ENCODE results near the gene APLP1.
A peak's percentile ranks its signal among the peaks of the same experiment; 100 is the strongest.

APLP1 gene

DNA sequence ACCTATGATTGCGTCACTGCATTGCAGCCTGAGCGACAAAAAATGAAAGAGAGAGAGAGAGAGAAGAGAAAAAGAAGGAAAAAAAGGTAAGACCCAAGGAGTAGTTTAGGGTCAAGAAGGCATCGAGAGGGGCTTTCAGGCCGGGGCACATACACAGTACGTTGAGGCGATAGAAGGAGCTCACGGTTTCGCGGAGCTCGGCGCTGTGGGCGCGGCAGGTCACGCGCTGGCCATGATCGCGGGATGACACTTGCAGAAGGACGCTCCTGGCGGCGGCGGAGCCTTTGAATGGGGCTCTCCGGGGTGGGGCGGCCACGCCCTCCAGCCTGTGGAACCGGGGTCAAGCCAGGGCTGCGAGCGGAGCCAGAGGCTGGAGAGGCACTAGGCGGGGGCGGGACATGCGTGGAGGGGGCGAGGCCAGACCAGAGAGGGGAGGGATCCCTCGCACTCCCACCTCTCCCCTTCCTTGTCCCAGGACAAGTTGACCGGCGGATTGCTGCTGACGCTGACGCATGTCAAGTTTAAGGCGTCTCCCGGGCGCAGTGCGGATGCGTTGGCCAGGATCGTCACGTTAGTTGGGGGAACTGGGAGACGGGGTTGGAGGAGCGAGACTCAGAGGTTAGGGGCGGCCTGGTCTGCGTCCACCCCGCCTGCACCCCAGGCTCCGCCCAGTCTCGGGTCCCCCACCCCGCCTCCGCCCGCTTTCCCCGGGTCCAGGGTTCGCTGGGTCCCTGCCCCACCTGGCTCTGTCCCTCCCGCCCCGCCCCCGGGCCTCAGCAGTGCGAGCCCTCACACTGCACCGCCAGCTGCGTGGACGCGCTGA is 22.9 kb upstream of the APLP1 start:
- H3K9me3 ChIP-seq (ENCODE audit: insufficient read depth, low read depth, low read length) = peaks cover 16% of the 10 kb centered on the region
- H3K18ac ChIP-seq (ENCODE audit: low read length) = no peak overlapping the region
- DNase-seq = peak in 1 of 2 donors; percentile 9
- H3K9ac ChIP-seq (ENCODE audit: low read length) = no peak overlapping the region
- no peak overlapping the region for H4K12ac ChIP-seq (ENCODE audit: low read depth, low read length)
- no peak overlapping the region for H3K4ac ChIP-seq (ENCODE audit: low read depth, low read length)
- no peak overlapping the region for H2BK120ac ChIP-seq (ENCODE audit: insufficient read depth, low read length, poor library complexity)
- peaks cover 3 to 7% of the 10 kb centered on the region in 2 experiments for H3K4me1 ChIP-seq (ENCODE audit: control insufficient read depth in 1 of 2, insufficient read depth in 2 of 2, low read length in 2 of 2)
- H3K4me2 ChIP-seq (ENCODE audit: low read length) = peak overlapping the region; percentile 20
- WGBS (ENCODE audit: extremely low coverage, insufficient coverage, insufficient read length) = no CpG with 5 or more reads among the region's 63 CpGs
- no peaks in the 10 kb centered on the region for H3K36me3 ChIP-seq (ENCODE audit: control insufficient read depth in 1 of 2, insufficient read depth in 2 of 2, low read length in 2 of 2)
- no peak overlapping the region for H4K8ac ChIP-seq (ENCODE audit: low read depth, low read length)
- H2BK12ac ChIP-seq (ENCODE audit: low read length) = no peak overlapping the region
- H3K23ac ChIP-seq (ENCODE audit: low read length) = no peak overlapping the region
- H3K27me3 ChIP-seq (ENCODE audit: insufficient read depth, low read length) = peaks cover 33% of the 10 kb centered on the region
- H2AFZ ChIP-seq (ENCODE audit: insufficient read depth, low read length, poor library complexity) = no peak overlapping the region
- H3K14ac ChIP-seq (ENCODE audit: low read length) = no peak overlapping the region
- H4K91ac ChIP-seq (ENCODE audit: low read depth, low read length) = no peak overlapping the region
- no peak overlapping the region for H2BK5ac ChIP-seq (ENCODE audit: low read depth, low read length, poor library complexity)
- no peak overlapping the region for H2AK5ac ChIP-seq (ENCODE audit: low read length)
- H3K79me1 ChIP-seq (ENCODE audit: low read length) = no peaks in the 10 kb centered on the region
- H3K27ac ChIP-seq (ENCODE audit: low read depth, low read length) = no peak overlapping the region
- peak overlapping the region; percentile 36 for H3K4me3 ChIP-seq (ENCODE audit: low read depth, low read length)
- H3K79me2 ChIP-seq (ENCODE audit: control insufficient read depth, insufficient read depth, low read length, poor library complexity) = no peaks in the 10 kb centered on the region

DNA sequence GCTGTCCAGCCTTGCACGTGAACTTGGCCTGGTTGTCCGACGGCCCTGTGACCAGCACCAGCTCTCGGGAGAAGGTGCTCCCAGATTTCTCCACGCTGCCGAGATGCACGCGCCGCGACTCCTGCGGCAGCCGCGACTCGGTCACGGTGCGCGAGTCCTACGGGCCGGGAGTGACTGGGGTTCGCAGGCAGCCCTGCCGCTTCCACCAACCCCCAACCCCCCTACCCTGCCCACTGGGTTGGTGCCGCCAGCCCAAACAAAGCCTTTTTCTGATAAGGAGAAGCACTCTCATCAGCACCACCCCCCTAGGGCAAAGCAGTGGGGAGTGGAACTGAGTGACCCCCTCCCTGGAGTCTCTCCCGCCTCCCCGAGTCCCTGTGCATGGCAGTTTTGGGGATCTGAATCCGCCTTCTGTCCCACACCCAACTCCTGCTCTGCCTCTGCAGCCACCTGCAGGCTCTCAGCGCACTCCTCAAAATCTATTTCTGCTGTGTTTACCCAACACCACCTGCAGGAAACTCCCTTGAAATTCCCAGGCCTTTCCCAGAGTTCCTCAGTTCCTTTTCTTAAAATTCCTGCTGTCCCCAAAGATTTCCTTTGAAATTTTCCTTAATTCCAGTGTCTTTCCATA is 22.2 kb upstream of the APLP1 start:
- Histone ChIP-seq H2BK5ac (ENCODE audit: low read depth, low read length, poor library complexity) (no peak overlapping the region), H3K79me1 (ENCODE audit: low read length) (no peaks in the 10 kb centered on the region), H3K27me3 (ENCODE audit: insufficient read depth, low read length) (peaks cover 33% of the 10 kb centered on the region), H3K9ac (ENCODE audit: low read length) (no peak overlapping the region), H3K23ac (ENCODE audit: low read length) (no peak overlapping the region), H2AK5ac (ENCODE audit: low read length) (no peak overlapping the region), H3K4me3 (ENCODE audit: low read depth, low read length) (peak overlapping the region; percentile 36), H3K4me1 (ENCODE audit: control insufficient read depth in 1 of 2, insufficient read depth in 2 of 2, low read length in 2 of 2) (peaks cover 3 to 7% of the 10 kb centered on the region in 2 experiments), H4K91ac (ENCODE audit: low read depth, low read length) (no peak overlapping the region), H2BK12ac (ENCODE audit: low read length) (no peak overlapping the region), H3K4me2 (ENCODE audit: low read length) (no peak overlapping the region), H2BK120ac (ENCODE audit: insufficient read depth, low read length, poor library complexity) (no peak overlapping the region), H3K36me3 (ENCODE audit: control insufficient read depth in 1 of 2, insufficient read depth in 2 of 2, low read length in 2 of 2) (no peaks in the 10 kb centered on the region), H4K12ac (ENCODE audit: low read depth, low read length) (no peak overlapping the region), H4K8ac (ENCODE audit: low read depth, low read length) (no peak overlapping the region), H3K9me3 (ENCODE audit: insufficient read depth, low read depth, low read length) (peaks cover 16% of the 10 kb centered on the region), H3K18ac (ENCODE audit: low read length) (no peak overlapping the region), H3K79me2 (ENCODE audit: control insufficient read depth, insufficient read depth, low read length, poor library complexity) (no peaks in the 10 kb centered on the region), H2AFZ (ENCODE audit: insufficient read depth, low read length, poor library complexity) (no peak overlapping the region), H3K14ac (ENCODE audit: low read length) (no peak overlapping the region), H3K27ac (ENCODE audit: low read depth, low read length) (no peak overlapping the region), H3K4ac (ENCODE audit: low read depth, low read length) (no peak overlapping the region)
- no peak for DNase-seq
- no CpG with 5 or more reads among the region's 26 CpGs for WGBS (ENCODE audit: extremely low coverage, insufficient coverage, insufficient read length)

DNA sequence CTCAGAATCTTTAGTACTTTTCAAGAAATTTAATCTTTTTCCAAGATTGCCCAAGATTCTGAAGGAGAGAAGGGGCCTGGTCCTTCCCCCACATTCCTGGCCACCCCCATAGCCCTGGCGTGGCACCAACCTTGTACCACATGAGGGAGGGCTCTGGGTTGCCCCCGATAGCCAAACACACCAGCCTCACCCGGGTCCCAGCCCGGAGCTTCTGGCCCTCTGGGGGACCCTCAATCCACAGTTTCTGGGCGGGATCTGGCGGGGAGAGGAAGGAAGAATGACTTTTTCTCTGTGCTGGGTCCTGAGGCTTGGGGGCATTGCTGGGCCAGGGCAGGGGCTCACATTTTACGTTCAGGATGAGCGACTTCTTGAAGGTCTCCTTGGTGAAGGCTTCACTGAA is 20.5 kb upstream of the APLP1 start:
- WGBS (ENCODE audit: extremely low coverage, insufficient coverage, insufficient read length) = no CpG with 5 or more reads among the region's 8 CpGs

DNA sequence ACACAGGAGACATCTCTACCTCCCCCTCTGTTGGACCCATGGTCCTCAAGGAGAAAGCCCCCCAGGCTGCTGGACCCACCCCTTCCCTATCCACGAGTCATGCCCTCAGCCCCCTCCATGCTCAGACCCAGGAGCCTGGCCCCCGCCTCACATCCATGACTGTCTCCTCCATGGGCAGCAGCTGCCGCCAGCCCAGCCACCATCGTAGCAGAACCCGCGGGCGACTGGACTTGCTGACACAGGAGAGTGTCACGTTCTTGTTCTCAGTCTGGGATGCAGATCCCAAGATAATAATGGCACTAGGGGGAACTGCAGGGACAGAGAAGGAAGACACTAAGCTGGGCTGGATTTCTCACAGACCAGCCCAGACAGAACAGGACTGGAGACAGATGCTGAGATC is 19.9 kb upstream of the APLP1 start:
- Histone ChIP-seq H3K79me1 (ENCODE audit: low read length) (no peaks in the 10 kb centered on the region), H3K4me2 (ENCODE audit: low read length) (no peak overlapping the region), H3K79me2 (ENCODE audit: control insufficient read depth, insufficient read depth, low read length, poor library complexity) (no peaks in the 10 kb centered on the region), H2BK5ac (ENCODE audit: low read depth, low read length, poor library complexity) (no peak overlapping the region), H3K23ac (ENCODE audit: low read length) (no peak overlapping the region), H4K8ac (ENCODE audit: low read depth, low read length) (no peak overlapping the region), H2AK5ac (ENCODE audit: low read length) (no peak overlapping the region), H2BK12ac (ENCODE audit: low read length) (no peak overlapping the region), H2AFZ (ENCODE audit: insufficient read depth, low read length, poor library complexity) (no peak overlapping the region), H3K14ac (ENCODE audit: low read length) (no peak overlapping the region), H2BK120ac (ENCODE audit: insufficient read depth, low read length, poor library complexity) (no peak overlapping the region), H3K27me3 (ENCODE audit: insufficient read depth, low read length) (peaks cover 27% of the 10 kb centered on the region), H3K9me3 (ENCODE audit: insufficient read depth, low read depth, low read length) (peaks cover 12% of the 10 kb centered on the region), H3K9ac (ENCODE audit: low read length) (no peak overlapping the region), H4K12ac (ENCODE audit: low read depth, low read length) (no peak overlapping the region), H3K27ac (ENCODE audit: low read depth, low read length) (no peak overlapping the region), H3K4me3 (ENCODE audit: low read depth, low read length) (no peak overlapping the region), H3K4me1 (ENCODE audit: control insufficient read depth in 1 of 2, insufficient read depth in 2 of 2, low read length in 2 of 2) (peaks cover 3 to 7% of the 10 kb centered on the region in 2 experiments), H3K18ac (ENCODE audit: low read length) (no peak overlapping the region), H3K4ac (ENCODE audit: low read depth, low read length) (no peak overlapping the region), H4K91ac (ENCODE audit: low read depth, low read length) (no peak overlapping the region), H3K36me3 (ENCODE audit: control insufficient read depth in 1 of 2, insufficient read depth in 2 of 2, low read length in 2 of 2) (no peaks in the 10 kb centered on the region)
- WGBS (ENCODE audit: extremely low coverage, insufficient coverage, insufficient read length) = no CpG with 5 or more reads among the region's 8 CpGs
- no peak for DNase-seq

More for the DNA sequence above, 20.5 kb upstream of the APLP1 start:
- Histone ChIP-seq H3K27me3 (ENCODE audit: insufficient read depth, low read length) (peaks cover 32% of the 10 kb centered on the region), H3K9ac (ENCODE audit: low read length) (no peak overlapping the region), H2BK5ac (ENCODE audit: low read depth, low read length, poor library complexity) (no peak overlapping the region), H3K4me1 (ENCODE audit: control insufficient read depth in 1 of 2, insufficient read depth in 2 of 2, low read length in 2 of 2) (peaks cover 3 to 7% of the 10 kb centered on the region in 2 experiments), H3K4ac (ENCODE audit: low read depth, low read length) (no peak overlapping the region), H2AK5ac (ENCODE audit: low read length) (no peak overlapping the region), H3K4me2 (ENCODE audit: low read length) (no peak overlapping the region), H3K4me3 (ENCODE audit: low read depth, low read length) (no peak overlapping the region), H3K27ac (ENCODE audit: low read depth, low read length) (no peak overlapping the region), H3K9me3 (ENCODE audit: insufficient read depth, low read depth, low read length) (peaks cover 16% of the 10 kb centered on the region), H2BK12ac (ENCODE audit: low read length) (no peak overlapping the region), H4K12ac (ENCODE audit: low read depth, low read length) (no peak overlapping the region), H3K18ac (ENCODE audit: low read length) (no peak overlapping the region), H4K8ac (ENCODE audit: low read depth, low read length) (no peak overlapping the region), H2BK120ac (ENCODE audit: insufficient read depth, low read length, poor library complexity) (no peak overlapping the region), H3K23ac (ENCODE audit: low read length) (no peak overlapping the region), H4K91ac (ENCODE audit: low read depth, low read length) (no peak overlapping the region), H2AFZ (ENCODE audit: insufficient read depth, low read length, poor library complexity) (no peak overlapping the region), H3K14ac (ENCODE audit: low read length) (no peak overlapping the region), H3K79me1 (ENCODE audit: low read length) (no peaks in the 10 kb centered on the region), H3K36me3 (ENCODE audit: control insufficient read depth in 1 of 2, insufficient read depth in 2 of 2, low read length in 2 of 2) (no peaks in the 10 kb centered on the region), H3K79me2 (ENCODE audit: control insufficient read depth, insufficient read depth, low read length, poor library complexity) (no peaks in the 10 kb centered on the region)
- no peak for DNase-seq

Data from trophoblast cell (in vitro differentiated cells and primary cell).